GM12872 (cell line): Measurements from ENCODE around the gene GAL3ST1.

Experiments used
- TF ChIP-seq, protein P1 (sequence below): IDR thresholded peaks from 3 replicates; pipeline ENCODE4 v1.5.1; 2011; ENCODE audit warnings: low read depth, mild to moderate bottlenecking, low read length, moderate library complexity; ENCODE audit not compliant: insufficient read depth

Gene GAL3ST1

GRCh38 chr22:30560643-30561202, 13.7 kb downstream of the GAL3ST1 start:
- TF ChIP-seq, protein P1, sequence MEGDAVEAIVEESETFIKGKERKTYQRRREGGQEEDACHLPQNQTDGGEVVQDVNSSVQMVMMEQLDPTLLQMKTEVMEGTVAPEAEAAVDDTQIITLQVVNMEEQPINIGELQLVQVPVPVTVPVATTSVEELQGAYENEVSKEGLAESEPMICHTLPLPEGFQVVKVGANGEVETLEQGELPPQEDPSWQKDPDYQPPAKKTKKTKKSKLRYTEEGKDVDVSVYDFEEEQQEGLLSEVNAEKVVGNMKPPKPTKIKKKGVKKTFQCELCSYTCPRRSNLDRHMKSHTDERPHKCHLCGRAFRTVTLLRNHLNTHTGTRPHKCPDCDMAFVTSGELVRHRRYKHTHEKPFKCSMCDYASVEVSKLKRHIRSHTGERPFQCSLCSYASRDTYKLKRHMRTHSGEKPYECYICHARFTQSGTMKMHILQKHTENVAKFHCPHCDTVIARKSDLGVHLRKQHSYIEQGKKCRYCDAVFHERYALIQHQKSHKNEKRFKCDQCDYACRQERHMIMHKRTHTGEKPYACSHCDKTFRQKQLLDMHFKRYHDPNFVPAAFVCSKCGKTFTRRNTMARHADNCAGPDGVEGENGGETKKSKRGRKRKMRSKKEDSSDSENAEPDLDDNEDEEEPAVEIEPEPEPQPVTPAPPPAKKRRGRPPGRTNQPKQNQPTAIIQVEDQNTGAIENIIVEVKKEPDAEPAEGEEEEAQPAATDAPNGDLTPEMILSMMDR = 0 out of 3 replicates have a peak, but pooled peaks have one; percentile 39

DNA sequence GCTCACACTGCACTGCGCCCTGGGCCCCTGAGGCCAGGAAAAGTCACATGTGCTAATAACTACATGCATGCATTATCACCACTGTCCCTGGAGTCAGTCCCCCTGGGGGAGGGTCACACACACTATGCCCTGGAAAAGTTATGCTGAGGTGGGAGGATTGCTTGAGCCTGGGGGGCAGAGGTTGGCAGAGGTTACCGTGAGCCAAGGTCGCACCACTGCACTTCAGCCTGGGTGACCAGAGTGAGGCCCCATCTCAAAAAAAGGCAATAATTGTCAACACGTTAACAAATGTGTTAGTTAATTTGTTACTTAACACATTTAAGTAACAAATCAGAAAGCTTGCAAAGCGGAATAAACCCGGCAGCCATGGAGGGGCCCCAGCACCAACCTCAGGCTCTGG, 14.6 kb downstream of the GAL3ST1 start:
- TF ChIP-seq, protein P1 = no peak

GRCh38 chr22:30557243-30557642, 17.2 kb downstream of the GAL3ST1 start:
- TF ChIP-seq, protein P1 = no peak

GRCh38 chr22:30556388-30556787, 18.1 kb downstream of the GAL3ST1 start:
- TF ChIP-seq, protein P1 = 0 out of 3 replicates have a peak, but pooled peaks have one; percentile 9

- TF ChIP-seq, protein P1 = no peak
Measured at GRCh38 chr22:30555282-30556210, 18.9 kb downstream of the GAL3ST1 start.

DNA sequence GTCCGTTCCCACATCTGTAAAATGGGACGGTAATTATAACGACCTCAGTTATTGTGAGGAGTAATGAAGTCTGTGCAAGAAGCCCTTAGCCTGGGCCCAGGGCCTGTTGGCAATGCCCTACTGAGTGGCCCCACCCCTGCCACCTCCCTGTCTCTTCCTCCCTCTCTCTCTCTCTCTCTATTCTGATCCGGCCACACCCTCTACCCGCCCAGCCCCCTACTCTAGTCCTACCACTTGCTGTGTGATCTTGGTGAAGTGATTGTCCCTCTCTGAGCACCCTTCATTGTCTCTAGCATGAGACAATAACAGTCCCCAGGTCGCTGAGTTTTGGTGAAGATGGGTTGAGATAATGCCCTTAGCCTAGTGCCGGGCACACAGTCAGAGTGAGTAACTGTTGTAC, 20.5 kb downstream of the GAL3ST1 start:
- TF ChIP-seq, protein P1 = no peak

GRCh38 chr22:30552719-30553118, 21.7 kb downstream of the GAL3ST1 start:
- TF ChIP-seq, protein P1 = no peak
